ENCODE results near the gene AKAP7. TPM values are rescaled to one million over a fixed set of nuclear protein-coding genes. Genes with fewer than 3 reads are reported as not detected.

The AKAP7 gene
- total RNA-seq, 4 donors from 2014 or later, result 6.2 to 18.7 (median 8.4) TPM

- Histone ChIP-seq H3K27ac (replicated peaks in 1 of 4) (no peak overlapping the region), H3K4me1 (peaks cover 0 to 9% (median 0%) of the 10 kb centered on the region in 4 donors), H3K4me3 (no peak overlapping the region), H3K9me3 (no peaks in the 10 kb centered on the region), H3K36me3 (peaks cover 0 to 6% (median 0%) of the 10 kb centered on the region in 4 donors), H3K27me3 (no peaks in the 10 kb centered on the region)
- 86% methylated on average over 5 of the region's 5 CpGs for WGBS
- DNase-seq (ENCODE audit: extremely low spot score), result no peak
- intact Hi-C loops (cut with DNase I), result no loop called here
- TF ChIP-seq POLR2A (IDR thresholded peaks at IDR 0.05; ENCODE audit: low read depth) (no peak), EP300 (IDR thresholded peaks at IDR 0.05) (no peak), POLR2AphosphoS5 (IDR thresholded peaks at IDR 0.05) (no peak)
- TF ChIP-seq, protein P1, sequence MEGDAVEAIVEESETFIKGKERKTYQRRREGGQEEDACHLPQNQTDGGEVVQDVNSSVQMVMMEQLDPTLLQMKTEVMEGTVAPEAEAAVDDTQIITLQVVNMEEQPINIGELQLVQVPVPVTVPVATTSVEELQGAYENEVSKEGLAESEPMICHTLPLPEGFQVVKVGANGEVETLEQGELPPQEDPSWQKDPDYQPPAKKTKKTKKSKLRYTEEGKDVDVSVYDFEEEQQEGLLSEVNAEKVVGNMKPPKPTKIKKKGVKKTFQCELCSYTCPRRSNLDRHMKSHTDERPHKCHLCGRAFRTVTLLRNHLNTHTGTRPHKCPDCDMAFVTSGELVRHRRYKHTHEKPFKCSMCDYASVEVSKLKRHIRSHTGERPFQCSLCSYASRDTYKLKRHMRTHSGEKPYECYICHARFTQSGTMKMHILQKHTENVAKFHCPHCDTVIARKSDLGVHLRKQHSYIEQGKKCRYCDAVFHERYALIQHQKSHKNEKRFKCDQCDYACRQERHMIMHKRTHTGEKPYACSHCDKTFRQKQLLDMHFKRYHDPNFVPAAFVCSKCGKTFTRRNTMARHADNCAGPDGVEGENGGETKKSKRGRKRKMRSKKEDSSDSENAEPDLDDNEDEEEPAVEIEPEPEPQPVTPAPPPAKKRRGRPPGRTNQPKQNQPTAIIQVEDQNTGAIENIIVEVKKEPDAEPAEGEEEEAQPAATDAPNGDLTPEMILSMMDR (IDR thresholded peaks at IDR 0.05), result no peak
These were observed 76.8 kb downstream of the AKAP7 start for GRCh38 chr6:131212024-131212423.

- Histone ChIP-seq H3K27me3 (no peaks in the 10 kb centered on the region), H3K27ac (replicated peaks in 1 of 4) (no peak overlapping the region), H3K9me3 (no peaks in the 10 kb centered on the region), H3K4me3 (no peak overlapping the region), H3K4me1 (peaks cover 0 to 9% (median 0%) of the 10 kb centered on the region in 4 donors), H3K36me3 (peaks cover 0 to 6% (median 0%) of the 10 kb centered on the region in 4 donors)
- intact Hi-C loops (cut with DNase I), result no loop called here
- no peak for DNase-seq (ENCODE audit: extremely low spot score)
- 65% methylated on average over 1 of the region's 1 CpG for WGBS
- TF ChIP-seq POLR2AphosphoS5 (IDR thresholded peaks at IDR 0.05), result no peak
- no peak for TF ChIP-seq EP300 (IDR thresholded peaks at IDR 0.05)
- TF ChIP-seq, protein P1 (IDR thresholded peaks at IDR 0.05), result no peak
- no peak for TF ChIP-seq POLR2A (IDR thresholded peaks at IDR 0.05; ENCODE audit: low read depth)
These were observed 77.6 kb downstream of the AKAP7 start for GRCh38 chr6:131212913-131213312.

DNA sequence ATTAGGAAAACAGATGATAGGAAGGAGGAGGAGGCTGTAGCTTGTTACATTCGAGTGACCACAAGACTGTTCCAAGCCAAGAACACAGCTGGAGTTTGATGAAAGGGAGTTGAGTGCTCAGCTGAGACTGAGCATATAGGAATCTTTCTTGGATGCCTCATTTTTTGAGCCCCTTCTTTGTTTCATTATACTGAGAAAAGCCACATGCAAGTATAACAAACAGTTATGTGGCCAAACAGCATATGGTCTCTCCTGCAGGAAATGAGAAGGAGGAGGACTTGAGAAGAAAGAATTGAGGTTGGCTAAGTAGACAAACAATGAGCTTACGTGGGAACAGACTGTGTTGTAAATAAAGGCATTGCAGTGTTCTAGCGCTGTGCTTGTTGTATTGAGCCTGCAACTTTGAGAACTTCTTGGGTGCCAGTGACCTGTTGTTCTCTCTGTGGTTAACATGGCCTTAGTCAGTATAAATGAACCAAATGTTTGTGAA, 78.3 kb downstream of the AKAP7 start:
- no peak overlapping the region for H3K4me3 ChIP-seq
- no peak for DNase-seq (ENCODE audit: extremely low spot score)
- H3K27ac ChIP-seq (replicated peaks in 1 of 4), result no peak overlapping the region
- H3K9me3 ChIP-seq, result no peaks in the 10 kb centered on the region
- WGBS, result 71% methylated on average over 3 of the region's 3 CpGs
- H3K27me3 ChIP-seq, result no peaks in the 10 kb centered on the region
- peaks cover 0 to 9% (median 0%) of the 10 kb centered on the region in 4 donors for H3K4me1 ChIP-seq
- TF ChIP-seq POLR2A (IDR thresholded peaks at IDR 0.05; ENCODE audit: low read depth), result no peak
- no peak for TF ChIP-seq EP300 (IDR thresholded peaks at IDR 0.05)
- TF ChIP-seq, protein P1 (IDR thresholded peaks at IDR 0.05), result no peak
- no peak for TF ChIP-seq POLR2AphosphoS5 (IDR thresholded peaks at IDR 0.05)
- peaks cover 0 to 5% (median 0%) of the 10 kb centered on the region in 4 donors for H3K36me3 ChIP-seq
- intact Hi-C loops (cut with DNase I), result no loop called here

DNA sequence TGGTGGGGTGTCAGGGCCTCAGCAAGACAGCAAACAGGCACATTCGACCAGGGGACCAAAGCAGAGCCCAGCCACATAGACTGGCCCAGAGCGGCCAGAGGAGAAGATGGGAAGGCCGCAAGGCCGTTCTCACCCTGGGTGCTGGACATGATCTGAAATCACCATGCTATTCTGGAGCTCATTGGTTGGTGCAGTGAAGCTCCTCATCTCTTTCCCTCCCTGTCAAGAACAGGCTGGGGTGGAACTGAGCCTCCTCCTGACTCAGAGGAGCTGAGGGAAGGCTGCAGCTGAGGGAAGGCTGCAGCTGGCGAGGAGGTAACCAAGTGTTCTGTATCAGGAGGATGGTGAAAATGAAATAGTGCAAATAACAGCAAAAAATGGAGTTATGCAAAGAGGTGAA, 80.0 kb downstream of the AKAP7 start:
- TF ChIP-seq EP300 (IDR thresholded peaks at IDR 0.05) (no peak), POLR2A (IDR thresholded peaks at IDR 0.05; ENCODE audit: low read depth) (no peak), POLR2AphosphoS5 (IDR thresholded peaks at IDR 0.05) (no peak)
- TF ChIP-seq, protein P1 (IDR thresholded peaks at IDR 0.05), result no peak
- H3K4me1 ChIP-seq, result peaks cover 0 to 9% (median 0%) of the 10 kb centered on the region in 4 donors
- H3K4me3 ChIP-seq, result no peak overlapping the region
- H3K9me3 ChIP-seq, result no peaks in the 10 kb centered on the region
- WGBS, result 93% methylated on average over 5 of the region's 5 CpGs
- intact Hi-C loops (cut with DNase I), result no loop called here
- no peaks in the 10 kb centered on the region for H3K27me3 ChIP-seq
- no peaks in the 10 kb centered on the region for H3K36me3 ChIP-seq
- no peak overlapping the region for H3K27ac ChIP-seq (replicated peaks in 1 of 4)
- no peak for DNase-seq (ENCODE audit: extremely low spot score)

DNA sequence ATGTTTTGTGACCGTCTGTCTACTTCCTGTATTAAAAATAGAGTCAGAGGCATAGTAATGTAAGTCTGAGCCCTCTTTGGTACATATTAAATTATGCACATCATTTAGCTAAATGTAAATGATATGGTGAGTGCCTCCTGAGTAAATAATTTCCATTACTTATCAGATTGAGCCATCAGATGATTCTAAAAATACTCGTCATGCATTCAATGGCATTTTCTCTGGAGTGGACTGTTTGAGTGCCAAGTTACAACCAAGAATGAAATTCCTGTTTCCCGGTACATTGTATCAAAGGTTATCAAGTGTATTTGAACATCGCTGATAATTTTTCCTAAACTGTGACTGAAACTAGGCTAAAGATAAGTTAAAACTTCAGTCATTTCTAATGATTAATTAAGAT, 81.0 kb downstream of the AKAP7 start:
- peaks cover 0 to 9% (median 0%) of the 10 kb centered on the region in 4 donors for H3K4me1 ChIP-seq
- TF ChIP-seq, protein P1 (IDR thresholded peaks at IDR 0.05), result no peak
- TF ChIP-seq POLR2A (IDR thresholded peaks at IDR 0.05; ENCODE audit: low read depth) (no peak), POLR2AphosphoS5 (IDR thresholded peaks at IDR 0.05) (no peak), EP300 (IDR thresholded peaks at IDR 0.05) (no peak)
- H3K27ac ChIP-seq (replicated peaks in 1 of 4), result no peak overlapping the region
- no peak for DNase-seq (ENCODE audit: extremely low spot score)
- intact Hi-C loops (cut with DNase I), result no loop called here
- H3K27me3 ChIP-seq, result no peaks in the 10 kb centered on the region
- 70% methylated on average over 4 of the region's 4 CpGs for WGBS
- no peaks in the 10 kb centered on the region for H3K9me3 ChIP-seq
- peaks cover 0 to 9% (median 0%) of the 10 kb centered on the region in 4 donors for H3K36me3 ChIP-seq
- H3K4me3 ChIP-seq, result no peak overlapping the region
